PC-3 (cell line): ENCODE measurements around the gene QPRT. TPM values are rescaled to one million over a fixed set of nuclear protein-coding genes. Genes with fewer than 3 reads are reported as not detected.

Experiments used
- ATAC-seq: fragments of 200-7000 bp; cut with Tn5 transposase; 2 replicates; pipeline ENCODE4 v1.9.1; 2020; ENCODE audit warnings: mild to moderate bottlenecking, moderate library complexity
- BruUV-seq: library from RNA; stranded (reverse); fragments of 400-500 nt; replicated peaks from 2 replicates; lab custom pipeline; 2021; lab: Mats Ljungman, UMichigan
- CTCF ChIA-PET: fragments of 300-600 bp; sonication (Branson Sonifier 250); formaldehyde crosslinking; loops from one replicate; lab custom pipeline; 2022; ENCODE audit warnings: antibody characterized with exemption; lab: Charles Lee
- POLR2A ChIA-PET: fragments of 300-600 bp; sonication (Branson Sonifier 250); formaldehyde crosslinking; loops from one replicate; lab custom pipeline; 2022; ENCODE audit warnings: antibody characterized with exemption; ENCODE audit not compliant: unreplicated experiment; lab: Charles Lee
- DNase-seq: peaks from one replicate; pipeline ENCODE4 v3.0.0-alpha.2; 2015
- H2AFZ ChIP-seq: fragments of 300-600 bp; sonication (generic); 2 replicates; pipeline ENCODE4 v1.6.0; 2016; ENCODE audit warnings: antibody characterized with exemption, low read length
- H3F3A ChIP-seq: fragments of 300-600 bp; sonication (generic); one replicate; pipeline ENCODE4 v1.6.0; 2017; ENCODE audit warnings: antibody characterized with exemption, low read length, control low read depth, mild to moderate bottlenecking; ENCODE audit not compliant: unreplicated experiment
- H3K27ac ChIP-seq: fragments of 300-600 bp; sonication (generic); 2 replicates; pipeline ENCODE4 v1.5.1; 2016; ENCODE audit warnings: mild to moderate bottlenecking, low read length
- H3K27me3 ChIP-seq: fragments of 300-600 bp; sonication (generic); 2 replicates; pipeline ENCODE4 v1.6.1; 2016; ENCODE audit warnings: low read length, mixed read lengths
- H3K36me3 ChIP-seq: fragments of 300-600 bp; sonication (generic); 2 replicates; pipeline ENCODE4 v1.6.1; 2016; ENCODE audit warnings: low read depth, mixed run types, low read length, mixed read lengths
- H3K4me1 ChIP-seq: fragments of 300-600 bp; sonication (generic); 2 replicates; pipeline ENCODE4 v1.5.1; 2016; ENCODE audit warnings: low read length; ENCODE audit not compliant: insufficient read depth
- H3K4me2 ChIP-seq: fragments of 300-600 bp; sonication (generic); 2 replicates; pipeline ENCODE4 v1.6.0; 2016; ENCODE audit warnings: low read length
- H3K4me3 ChIP-seq: fragments of 300-600 bp; sonication (generic); 2 replicates; pipeline ENCODE4 v1.5.1; 2016; ENCODE audit warnings: mild to moderate bottlenecking, low read length, mixed read lengths
- H3K79me2 ChIP-seq: fragments of 300-600 bp; sonication (generic); 2 replicates; pipeline ENCODE4 v1.6.1; 2017; ENCODE audit warnings: low read length, mixed read lengths
- H3K9ac ChIP-seq: fragments of 300-600 bp; sonication (generic); 2 replicates; pipeline ENCODE4 v1.6.0; 2016; ENCODE audit warnings: mild to moderate bottlenecking, low read length
- H3K9me2 ChIP-seq: fragments of 300-600 bp; sonication (generic); replicated peaks from 2 replicates; pipeline ENCODE4 v1.6.1; 2016; ENCODE audit warnings: mixed run types, low read length, mixed read lengths
- H3K9me3 ChIP-seq: fragments of 300-600 bp; sonication (generic); 2 replicates; pipeline ENCODE4 v1.6.1; 2016; ENCODE audit warnings: low read length, mixed read lengths
- H4K20me1 ChIP-seq: fragments of 300-600 bp; sonication (generic); 2 replicates; pipeline ENCODE4 v1.6.1; 2016; ENCODE audit warnings: low read length, mixed read lengths
- EZH2 ChIP-seq: fragments of 300-600 bp; sonication (generic); IDR thresholded peaks from one replicate; pipeline ENCODE4 v1.6.1; 2017; ENCODE audit warnings: antibody characterized with exemption, mild to moderate bottlenecking, low read length; ENCODE audit not compliant: unreplicated experiment
- EZH2phosphoT487 ChIP-seq: fragments of 300-600 bp; sonication (generic); IDR thresholded peaks from 2 replicates; pipeline ENCODE4 v1.6.1; 2018; ENCODE audit warnings: mild to moderate bottlenecking, antibody characterized with exemption, low read length, borderline replicate concordance
- intact Hi-C: fragments of 100-400 bp; cut with micrococcal nuclease; formaldehyde crosslinking; loops from 2 replicates; pipeline ENCODE4 v1.9.0; 2023
- total RNA-seq: library from RNA; depleted of rRNA; stranded (reverse); fragments of >200 nt; gene quantifications from 2 replicates; pipeline ENCODE4 v1.2.3, GENCODE V29; 2014
- TF ChIP-seq, protein P1 (sequence below): fragments of 300-600 bp; sonication (generic); conservative IDR thresholded peaks from 2 replicates; pipeline ENCODE4 v1.5.1; 2017; ENCODE audit warnings: antibody characterized with exemption, low read depth, mild to moderate bottlenecking, low read length

The QPRT gene
- total RNA-seq, 1 experiment from 2014 or later, result 0.22 TPM

DNA sequence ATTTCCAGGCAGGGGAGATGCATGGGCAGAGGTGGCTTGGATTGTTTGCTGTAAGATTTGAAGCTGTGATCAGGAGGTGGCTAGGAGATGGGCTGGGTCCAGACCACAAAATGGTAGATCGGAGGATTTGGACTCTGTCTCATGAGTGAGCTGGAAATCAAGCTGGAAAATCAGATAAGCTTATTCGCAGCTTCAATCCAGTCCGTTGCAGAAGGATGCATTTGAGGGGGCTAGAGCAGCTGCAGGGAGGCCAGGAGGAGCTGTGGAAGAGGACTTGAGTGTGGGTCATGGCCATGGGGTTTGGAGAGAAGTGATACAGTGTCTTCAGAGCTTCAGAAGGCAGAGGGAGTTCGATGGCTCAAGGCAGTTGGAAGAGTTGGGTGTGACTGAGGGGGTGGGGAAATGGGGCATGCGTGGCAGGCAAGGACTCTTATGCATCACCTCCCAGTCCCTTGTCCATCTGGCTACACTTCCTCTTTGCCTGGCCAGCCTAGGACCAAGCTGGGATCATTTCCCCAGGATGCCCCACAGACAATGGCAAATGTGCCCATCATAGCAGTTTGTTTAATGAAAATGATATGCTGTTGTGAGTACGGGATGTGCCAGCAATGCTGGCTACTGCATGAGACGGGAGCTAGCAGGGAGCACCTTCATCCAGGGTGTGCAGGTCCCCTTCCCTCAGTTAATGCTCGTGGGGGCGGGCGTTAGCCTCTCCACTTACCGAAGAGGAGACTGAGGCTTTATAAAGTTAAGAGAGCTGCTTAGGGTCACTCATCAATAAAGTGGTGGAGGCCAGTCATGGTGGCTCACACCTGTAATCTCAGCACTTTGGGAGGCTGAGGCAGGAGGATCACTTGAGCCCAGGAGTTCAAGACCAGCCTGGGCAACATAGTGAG is 20.6 kb downstream of the QPRT start:
- Histone ChIP-seq H3K9me3 (no peaks in the 10 kb centered on the region), H3K9me2 (no peaks in the 10 kb centered on the region), H3F3A (no peaks in the 10 kb centered on the region), H3K27me3 (no peaks in the 10 kb centered on the region), H3K9ac (no peak overlapping the region), H3K79me2 (no peaks in the 10 kb centered on the region), H3K4me3 (no peak overlapping the region), H3K27ac (no peak overlapping the region), H2AFZ (no peak overlapping the region), H3K4me1 (no peaks in the 10 kb centered on the region), H4K20me1 (no peaks in the 10 kb centered on the region), H3K4me2 (no peak overlapping the region), H3K36me3 (no peaks in the 10 kb centered on the region)
- DNase-seq, result no peak
- intact Hi-C loops, result loop anchor here (1.0 to 5.0 kb wide), 3 partner anchors 11 to 323 kb away; partner anchors contain the start of genes C16orf92 and MAZ
- no peak for TF ChIP-seq EZH2phosphoT487
- TF ChIP-seq EZH2, result no peak
- TF ChIP-seq, protein P1, sequence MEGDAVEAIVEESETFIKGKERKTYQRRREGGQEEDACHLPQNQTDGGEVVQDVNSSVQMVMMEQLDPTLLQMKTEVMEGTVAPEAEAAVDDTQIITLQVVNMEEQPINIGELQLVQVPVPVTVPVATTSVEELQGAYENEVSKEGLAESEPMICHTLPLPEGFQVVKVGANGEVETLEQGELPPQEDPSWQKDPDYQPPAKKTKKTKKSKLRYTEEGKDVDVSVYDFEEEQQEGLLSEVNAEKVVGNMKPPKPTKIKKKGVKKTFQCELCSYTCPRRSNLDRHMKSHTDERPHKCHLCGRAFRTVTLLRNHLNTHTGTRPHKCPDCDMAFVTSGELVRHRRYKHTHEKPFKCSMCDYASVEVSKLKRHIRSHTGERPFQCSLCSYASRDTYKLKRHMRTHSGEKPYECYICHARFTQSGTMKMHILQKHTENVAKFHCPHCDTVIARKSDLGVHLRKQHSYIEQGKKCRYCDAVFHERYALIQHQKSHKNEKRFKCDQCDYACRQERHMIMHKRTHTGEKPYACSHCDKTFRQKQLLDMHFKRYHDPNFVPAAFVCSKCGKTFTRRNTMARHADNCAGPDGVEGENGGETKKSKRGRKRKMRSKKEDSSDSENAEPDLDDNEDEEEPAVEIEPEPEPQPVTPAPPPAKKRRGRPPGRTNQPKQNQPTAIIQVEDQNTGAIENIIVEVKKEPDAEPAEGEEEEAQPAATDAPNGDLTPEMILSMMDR, result no peak
- no TSS peak for BruUV-seq
- ATAC-seq, result no peak
- POLR2A ChIA-PET, result no interaction called here
- CTCF ChIA-PET, result interaction anchor here (0.5 to 1.2 kb wide), 10 partner anchors 7 to 792 kb away, joined by 3 to 10 read pairs (median 4); partner anchors contain the start of genes MAZ, PAGR1 and SEZ6L2

DNA sequence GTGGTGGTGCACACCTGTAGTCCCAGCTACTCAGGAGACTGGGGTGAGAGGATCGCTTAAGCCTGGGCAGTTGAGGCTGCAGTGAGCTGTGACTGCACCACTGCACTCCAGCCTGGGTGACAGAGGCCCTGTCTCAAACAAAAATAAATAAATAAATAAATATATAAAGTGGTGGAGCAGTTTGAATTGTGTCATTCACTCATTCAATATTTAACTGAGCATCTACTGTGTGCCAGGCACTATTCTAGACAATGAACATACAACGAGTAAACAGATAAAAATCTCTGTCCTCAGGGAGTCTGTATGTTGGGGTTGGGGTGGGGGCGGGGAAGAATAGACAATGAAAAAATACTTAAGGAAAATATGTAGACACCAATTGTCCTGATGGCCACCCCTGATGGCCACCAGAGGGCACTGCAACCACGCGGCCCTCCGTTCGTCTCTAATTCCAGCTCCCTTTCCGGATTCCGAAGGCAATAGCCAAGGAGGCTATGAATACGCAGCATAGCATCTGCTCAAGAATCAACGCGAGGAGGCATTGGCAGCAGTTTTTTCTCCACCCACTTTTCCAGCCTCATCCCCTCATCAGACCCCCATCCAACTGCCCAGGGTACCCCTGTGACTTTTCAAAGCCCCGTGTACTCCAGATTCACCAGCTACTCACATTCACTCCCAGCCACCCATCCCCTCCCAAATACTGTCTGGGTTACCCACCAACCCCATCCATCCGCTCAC is 21.4 kb downstream of the QPRT start:
- POLR2A ChIA-PET, result no interaction called here

More for the DNA sequence above, 21.4 kb downstream of the QPRT start:
- Histone ChIP-seq H3K4me2 (peak overlapping the region; percentile 49), H3K27ac (no peak overlapping the region), H4K20me1 (no peaks in the 10 kb centered on the region), H3K79me2 (no peaks in the 10 kb centered on the region), H3K36me3 (no peaks in the 10 kb centered on the region), H3K9me2 (no peaks in the 10 kb centered on the region), H3K4me3 (no peak overlapping the region), H2AFZ (no peak overlapping the region; the same call in 1 of the 2 replicates), H3F3A (no peaks in the 10 kb centered on the region), H3K9me3 (no peaks in the 10 kb centered on the region), H3K4me1 (no peaks in the 10 kb centered on the region), H3K27me3 (no peaks in the 10 kb centered on the region), H3K9ac (no peak overlapping the region)
- peak; percentile 91 for ATAC-seq
- intact Hi-C loops, result loop anchor here (1.0 to 5.0 kb wide), 3 partner anchors 10 to 322 kb away; partner anchors contain the start of genes C16orf92 and MAZ
- TF ChIP-seq, protein P1, result peak; percentile 68
- TF ChIP-seq EZH2 (no peak), EZH2phosphoT487 (no peak)
- CTCF ChIA-PET, result interaction anchor here (0.5 to 1.2 kb wide), 14 partner anchors 8 to 793 kb away, joined by 3 to 10 read pairs (median 4); partner anchors contain the start of genes MAZ, PAGR1 and SEZ6L2
- BruUV-seq, result no TSS peak
- peak; percentile 81 for DNase-seq
